Nephron progenitor cell (in vitro differentiated cells): ENCODE results near the gene IGLL1.

Source experiments
- DNase-seq: peaks from one replicate; pipeline ENCODE4 v3.0.0; 2021
- H3K27ac Mint-ChIP-seq: 2 replicates; pipeline ENCODE4 v1.8.0; 2021; ENCODE audit warnings: mild to moderate bottlenecking, moderate library complexity, mixed read lengths
- H3K27me3 Mint-ChIP-seq: 2 replicates; pipeline ENCODE4 v1.8.0; 2021; ENCODE audit warnings: mild to moderate bottlenecking, low read depth, mixed read lengths; ENCODE audit not compliant: poor library complexity
- H3K36me3 Mint-ChIP-seq: 2 replicates; pipeline ENCODE4 v1.8.0; 2021; ENCODE audit warnings: low read depth, mixed read lengths
- H3K4me1 Mint-ChIP-seq: 2 replicates; pipeline ENCODE4 v1.8.0; 2021; ENCODE audit warnings: mixed read lengths
- H3K4me3 Mint-ChIP-seq: 2 replicates; pipeline ENCODE4 v1.8.0; 2021; ENCODE audit warnings: mild to moderate bottlenecking, moderate library complexity, mixed read lengths
- H3K9me3 Mint-ChIP-seq: 2 replicates; pipeline ENCODE4 v1.8.0; 2021; ENCODE audit warnings: mild to moderate bottlenecking, moderate library complexity, mixed read lengths
- TF ChIP-seq, protein P1 (sequence below): fragments of 200-600 bp; sonication (generic); IDR thresholded peaks from 2 replicates; pipeline ENCODE4 v1.5.0; 2021; ENCODE audit warnings: antibody characterized with exemption

The IGLL1 gene

DNA sequence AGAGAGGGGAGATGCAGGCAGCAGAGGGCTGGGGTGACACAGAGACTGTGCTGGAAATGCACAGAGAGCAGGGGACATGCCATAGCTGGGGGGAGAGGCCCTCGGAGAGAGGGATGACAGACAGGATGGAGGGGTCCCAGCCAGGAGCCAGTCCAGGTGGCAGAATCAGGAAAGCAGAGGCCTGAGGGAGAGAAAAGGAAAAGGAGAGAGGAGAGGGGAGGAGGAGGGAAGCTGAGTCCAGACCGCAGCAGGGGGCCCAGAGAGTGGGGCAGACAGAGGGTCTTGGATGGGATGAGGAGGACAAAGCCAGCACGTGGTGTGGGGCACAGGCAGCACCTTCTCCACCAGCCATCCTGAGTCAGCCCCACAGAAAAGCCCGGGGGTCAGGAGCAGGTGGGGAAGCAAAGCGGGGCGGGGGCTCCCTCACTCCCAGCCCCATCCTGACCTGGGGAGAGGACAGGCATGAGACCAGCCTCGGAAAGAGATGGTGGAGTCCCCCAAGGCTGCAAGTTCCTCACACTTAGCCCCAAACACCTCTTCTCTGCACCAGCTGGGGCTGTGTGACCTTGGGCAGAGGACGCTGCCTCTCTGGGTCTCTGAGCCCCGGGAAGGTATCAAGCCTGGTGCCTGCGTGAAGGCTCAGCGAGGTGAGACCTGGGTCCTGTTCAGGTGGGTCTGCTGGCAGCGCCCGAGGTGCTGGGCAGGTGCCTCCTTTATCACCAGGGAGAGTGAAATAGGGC lies 48.0 kb downstream of the IGLL1 start:
- H3K27ac Mint-ChIP-seq, result peak overlapping the region; percentile 92
- TF ChIP-seq, protein P1, sequence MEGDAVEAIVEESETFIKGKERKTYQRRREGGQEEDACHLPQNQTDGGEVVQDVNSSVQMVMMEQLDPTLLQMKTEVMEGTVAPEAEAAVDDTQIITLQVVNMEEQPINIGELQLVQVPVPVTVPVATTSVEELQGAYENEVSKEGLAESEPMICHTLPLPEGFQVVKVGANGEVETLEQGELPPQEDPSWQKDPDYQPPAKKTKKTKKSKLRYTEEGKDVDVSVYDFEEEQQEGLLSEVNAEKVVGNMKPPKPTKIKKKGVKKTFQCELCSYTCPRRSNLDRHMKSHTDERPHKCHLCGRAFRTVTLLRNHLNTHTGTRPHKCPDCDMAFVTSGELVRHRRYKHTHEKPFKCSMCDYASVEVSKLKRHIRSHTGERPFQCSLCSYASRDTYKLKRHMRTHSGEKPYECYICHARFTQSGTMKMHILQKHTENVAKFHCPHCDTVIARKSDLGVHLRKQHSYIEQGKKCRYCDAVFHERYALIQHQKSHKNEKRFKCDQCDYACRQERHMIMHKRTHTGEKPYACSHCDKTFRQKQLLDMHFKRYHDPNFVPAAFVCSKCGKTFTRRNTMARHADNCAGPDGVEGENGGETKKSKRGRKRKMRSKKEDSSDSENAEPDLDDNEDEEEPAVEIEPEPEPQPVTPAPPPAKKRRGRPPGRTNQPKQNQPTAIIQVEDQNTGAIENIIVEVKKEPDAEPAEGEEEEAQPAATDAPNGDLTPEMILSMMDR, result no peak
- no peak for DNase-seq
- H3K4me1 Mint-ChIP-seq, result peaks cover 73% of the 10 kb centered on the region
- H3K36me3 Mint-ChIP-seq, result no peaks in the 10 kb centered on the region
- peak overlapping the region; percentile 41 for H3K4me3 Mint-ChIP-seq
- no peaks in the 10 kb centered on the region for H3K9me3 Mint-ChIP-seq
- peaks cover 7% of the 10 kb centered on the region for H3K27me3 Mint-ChIP-seq

DNA sequence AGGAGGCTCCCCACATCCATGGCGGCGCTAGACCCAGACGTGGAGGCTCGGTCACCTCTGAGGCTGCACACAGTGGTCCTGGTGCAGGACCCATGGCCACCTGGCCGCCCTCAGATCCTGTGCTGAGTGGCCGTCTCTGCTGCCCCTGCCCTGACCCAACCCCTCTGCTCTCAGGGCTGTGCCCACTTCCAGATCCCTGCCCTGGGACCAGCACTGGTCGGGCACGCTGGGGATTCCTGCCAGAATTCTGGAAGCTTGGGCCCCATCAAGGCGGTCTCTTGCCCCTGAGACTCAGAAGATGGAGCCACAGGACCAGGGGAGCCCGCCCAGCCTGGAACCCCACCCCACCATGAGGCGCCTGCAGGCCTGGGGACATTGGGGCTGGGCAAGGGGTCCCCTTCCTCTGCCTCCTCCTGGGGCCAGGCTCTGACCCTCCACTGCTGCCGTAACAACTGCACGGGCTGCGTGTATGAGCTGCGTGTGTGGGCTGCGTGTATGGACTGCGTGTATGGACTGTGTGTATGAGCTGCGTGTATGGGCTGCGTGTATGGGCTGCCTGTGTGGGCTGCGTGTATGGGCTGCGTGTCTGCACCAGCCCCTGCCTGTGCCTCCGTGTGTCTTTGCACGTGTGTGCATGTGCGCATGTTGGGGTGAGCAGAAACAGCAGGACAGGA lies 48.7 kb downstream of the IGLL1 start:
- DNase-seq, result no peak
- H3K27ac Mint-ChIP-seq, result peak overlapping the region; percentile 92
- no peaks in the 10 kb centered on the region for H3K9me3 Mint-ChIP-seq
- H3K36me3 Mint-ChIP-seq, result no peaks in the 10 kb centered on the region
- peak overlapping the region; percentile 41 for H3K4me3 Mint-ChIP-seq
- TF ChIP-seq, protein P1, result no peak
- H3K4me1 Mint-ChIP-seq, result peaks cover 68% of the 10 kb centered on the region
- H3K27me3 Mint-ChIP-seq, result peaks cover 7% of the 10 kb centered on the region

DNA sequence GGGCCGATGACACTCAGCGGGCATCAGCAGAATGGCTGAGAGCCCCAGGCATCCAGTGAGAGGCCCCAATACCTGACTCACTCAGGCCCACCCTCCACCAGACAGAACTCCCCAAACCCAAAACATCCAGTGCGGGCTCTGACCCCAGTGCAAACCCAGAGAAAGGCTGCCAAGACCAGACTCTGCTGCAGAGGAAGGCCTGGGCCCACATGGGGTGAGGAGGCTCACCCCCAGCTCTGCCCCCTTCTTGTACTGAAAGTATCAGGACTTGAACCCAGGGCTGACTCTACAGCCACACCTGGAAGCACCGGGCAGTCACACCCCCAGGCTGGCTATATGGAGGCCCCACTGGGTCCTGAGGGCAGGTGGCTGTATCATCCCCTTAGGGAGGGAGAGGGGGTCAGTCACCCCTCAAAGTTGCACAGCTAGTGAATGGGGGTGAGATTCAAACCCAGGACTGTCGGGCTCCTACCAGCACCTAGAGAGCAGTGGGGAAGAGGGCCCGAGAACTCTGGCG lies 49.3 kb downstream of the IGLL1 start:
- H3K36me3 Mint-ChIP-seq, result no peaks in the 10 kb centered on the region
- no peak overlapping the region for H3K27ac Mint-ChIP-seq
- no peak overlapping the region for H3K4me3 Mint-ChIP-seq
- H3K27me3 Mint-ChIP-seq, result peaks cover 7% of the 10 kb centered on the region
- DNase-seq, result no peak
- no peaks in the 10 kb centered on the region for H3K9me3 Mint-ChIP-seq
- TF ChIP-seq, protein P1, result no peak
- H3K4me1 Mint-ChIP-seq, result peaks cover 62% of the 10 kb centered on the region

DNA sequence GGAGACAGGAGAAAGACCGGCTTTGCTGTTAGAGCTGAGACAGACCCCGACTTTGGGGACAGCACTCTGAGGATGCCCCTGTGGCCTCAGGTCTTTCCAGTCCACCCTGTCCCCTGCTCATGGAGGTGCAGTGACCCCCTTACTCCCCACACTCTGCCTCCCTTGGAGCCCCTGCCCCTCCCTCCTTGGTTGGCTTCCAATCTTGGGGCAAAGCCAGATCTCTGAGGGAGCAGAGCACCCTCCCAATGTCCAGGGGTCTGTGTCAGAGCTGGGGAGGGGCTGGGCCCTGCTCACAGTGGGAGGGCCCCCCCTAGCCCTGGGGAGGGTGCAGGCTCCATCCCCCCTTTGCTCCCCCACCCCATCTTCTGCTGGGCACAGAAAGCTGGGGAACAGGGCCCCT lies 50.0 kb downstream of the IGLL1 start:
- TF ChIP-seq, protein P1, result no peak
- peaks cover 7% of the 10 kb centered on the region for H3K27me3 Mint-ChIP-seq
- no peak overlapping the region for H3K27ac Mint-ChIP-seq
- no peaks in the 10 kb centered on the region for H3K36me3 Mint-ChIP-seq
- no peaks in the 10 kb centered on the region for H3K9me3 Mint-ChIP-seq
- no peak for DNase-seq
- no peak overlapping the region for H3K4me3 Mint-ChIP-seq
- peaks cover 62% of the 10 kb centered on the region for H3K4me1 Mint-ChIP-seq

DNA sequence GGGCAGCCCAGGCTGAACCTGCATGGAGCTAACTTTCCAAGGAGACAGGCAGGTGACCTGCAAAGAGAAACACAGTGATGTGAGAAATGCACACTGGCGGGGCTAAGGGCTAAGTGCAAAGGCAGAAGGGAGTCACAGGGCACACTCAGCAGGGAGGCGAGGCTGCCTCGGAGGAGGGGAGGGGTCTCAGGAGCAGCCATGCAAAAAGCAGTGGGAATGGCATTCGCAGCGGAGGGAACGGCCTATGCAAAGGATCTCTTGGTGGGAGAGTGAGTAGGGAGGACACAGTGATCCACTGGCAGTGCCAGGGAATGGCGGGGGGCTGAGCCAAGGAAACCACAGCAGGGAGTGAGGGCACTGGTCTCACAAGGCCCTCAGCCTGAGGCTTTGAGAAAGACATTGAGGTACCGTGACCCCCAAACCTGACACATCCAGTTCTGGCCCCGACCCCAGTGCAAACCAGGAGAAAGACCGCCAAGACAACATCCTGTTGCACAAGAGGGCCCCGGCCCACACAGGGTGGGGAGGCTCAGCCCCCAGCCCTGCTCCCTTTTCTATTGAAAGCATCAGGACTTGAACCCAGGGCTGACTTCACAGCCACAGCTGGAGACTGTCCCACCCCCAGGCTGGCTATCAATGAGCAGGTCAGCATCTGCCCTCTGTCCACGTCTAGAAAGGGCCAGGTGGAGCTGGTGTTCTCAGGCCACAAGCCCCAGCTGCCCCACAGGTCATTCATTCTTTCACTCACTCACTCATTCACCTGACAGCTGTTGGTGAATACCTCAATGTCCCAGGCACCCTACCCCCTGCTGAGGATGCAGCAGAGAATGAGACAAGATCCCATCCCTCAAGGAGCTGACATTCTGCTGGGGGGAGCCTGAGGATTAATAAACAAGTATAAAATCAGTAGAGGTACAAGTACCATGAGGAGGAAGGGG lies 50.7 kb downstream of the IGLL1 start:
- no peaks in the 10 kb centered on the region for H3K36me3 Mint-ChIP-seq
- no peaks in the 10 kb centered on the region for H3K9me3 Mint-ChIP-seq
- TF ChIP-seq, protein P1, result no peak
- no peak overlapping the region for H3K4me3 Mint-ChIP-seq
- H3K27me3 Mint-ChIP-seq, result peaks cover 7% of the 10 kb centered on the region
- peaks cover 62% of the 10 kb centered on the region for H3K4me1 Mint-ChIP-seq
- no peak for DNase-seq
- H3K27ac Mint-ChIP-seq, result peak overlapping the region; percentile 90
